CD4-positive, CD25-positive, alpha-beta regulatory T cell (primary cell): ENCODE data around the gene ABCC4. TPM values are rescaled to one million over a fixed set of nuclear protein-coding genes. Genes with fewer than 3 reads are reported as not detected.

Experiments used
- ATAC-seq, 2 donors: fragments of 150-1000 bp; cut with Tn5 transposase; one replicate each; pipeline ENCODE4 v1.10.0; 2021; ENCODE audit warnings: low read depth in 2 of 2, moderate number of reproducible peaks in 2 of 2, moderate library complexity in 1 of 2
- DNase-seq, 3 donors: peaks; one replicate each; pipeline versions ENCODE4 v3.0.0 to v3.0.0-alpha.2; 2012 to 2022; ENCODE audit warnings: mixed read lengths in 1 of 3
- H3K27ac ChIP-seq: one replicate; pipeline ENCODE4 v1.7.0; 2013; ENCODE audit warnings: mild to moderate bottlenecking, low read length; ENCODE audit not compliant: insufficient read depth, poor library complexity, severe bottlenecking
- H3K27me3 ChIP-seq: one replicate; pipeline ENCODE4 v1.7.0; 2013; ENCODE audit warnings: low read length; ENCODE audit not compliant: control insufficient read depth, insufficient read depth
- H3K36me3 ChIP-seq: one replicate; pipeline ENCODE4 v1.7.0; 2013; ENCODE audit warnings: mild to moderate bottlenecking, low read length, moderate library complexity; ENCODE audit not compliant: control insufficient read depth, insufficient read depth
- H3K4me1 ChIP-seq: 2 replicates; pipeline ENCODE4 v1.7.0; 2013; ENCODE audit warnings: mild to moderate bottlenecking, low read length; ENCODE audit not compliant: insufficient read depth, control insufficient read depth, poor library complexity, severe bottlenecking
- H3K4me3 ChIP-seq: one replicate; pipeline ENCODE4 v1.7.0; 2013; ENCODE audit warnings: low read depth, mild to moderate bottlenecking, low read length, moderate library complexity
- H3K9me3 ChIP-seq, 2 experiments: 1 replicate in 1 of 2; 2 replicates in 1 of 2; pipeline ENCODE4 v1.7.0; 2013; ENCODE audit warnings: low read length in 2 of 2, mild to moderate bottlenecking in 1 of 2, moderate library complexity in 1 of 2; ENCODE audit not compliant: control insufficient read depth in 2 of 2
- H3K27ac Mint-ChIP-seq, 3 donors: one replicate each; pipeline ENCODE4 v1.8.0; 2020 to 2022; ENCODE audit warnings: mild to moderate bottlenecking in 3 of 3, mixed read lengths in 3 of 3, moderate library complexity in 2 of 3
- H3K27me3 Mint-ChIP-seq: one replicate; pipeline ENCODE4 v1.8.0; 2022; ENCODE audit warnings: mild to moderate bottlenecking, mixed read lengths
- H3K36me3 Mint-ChIP-seq: one replicate; pipeline ENCODE4 v1.8.0; 2020; ENCODE audit warnings: mixed read lengths
- H3K4me1 Mint-ChIP-seq, 4 donors: one replicate each; pipeline ENCODE4 v1.8.0; 2020 to 2022; ENCODE audit warnings: mixed read lengths in 4 of 4, mild to moderate bottlenecking in 1 of 4
- H3K4me3 Mint-ChIP-seq, 4 donors: one replicate each; pipeline ENCODE4 v1.8.0; 2020 to 2022; ENCODE audit warnings: mild to moderate bottlenecking in 4 of 4, mixed read lengths in 4 of 4, moderate library complexity in 3 of 4
- H3K9me3 Mint-ChIP-seq, 7 donors: one replicate each; pipeline ENCODE4 v1.8.0; 2020 to 2022; ENCODE audit warnings: mixed read lengths in 7 of 7, mild to moderate bottlenecking in 3 of 7, moderate library complexity in 2 of 7
- polyA plus RNA-seq, 4 donors: library from polyadenylated mRNA; unstranded; fragments of 300-500 nt; fragmentation: Illumina TruSeq; gene quantifications; one replicate each; pipeline ENCODE4 v1.2.3, GENCODE V29; 2021
- total RNA-seq: library from RNA; stranded (reverse); gene quantifications from one replicate; pipeline ENCODE4 v1.2.3, GENCODE V29; 2022

ABCC4 gene
- total and polyA plus RNA-seq, 5 donors from 2014 or later = 3.9 to 13.2 (median 6.8) TPM

DNA sequence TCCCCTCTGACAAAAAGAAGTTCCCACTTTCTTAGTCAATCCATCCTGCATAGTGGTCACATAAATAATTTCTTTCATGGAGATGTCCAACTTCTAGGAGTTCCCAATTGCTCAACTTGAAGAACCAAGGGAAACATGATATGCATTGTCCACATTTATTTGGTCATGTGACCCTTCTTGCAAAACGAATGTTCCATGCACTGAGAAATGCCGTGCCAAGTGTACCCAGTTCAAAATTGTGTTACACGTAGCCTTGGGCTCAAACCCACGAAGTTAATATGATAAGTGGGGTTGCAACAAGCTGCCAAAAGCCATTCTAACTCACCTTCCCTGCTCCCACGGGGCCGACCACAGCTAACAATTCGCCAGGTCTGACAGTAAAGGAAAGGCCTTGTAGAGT, 113.1 kb downstream of the ABCC4 start:
- Histone ChIP-seq H3K36me3 (no peaks in the 10 kb centered on the region), H3K27me3 (no peaks in the 10 kb centered on the region), H3K27ac (no peak overlapping the region), H3K9me3 (no peaks in the 10 kb centered on the region), H3K4me1 (peaks cover 40% of the 10 kb centered on the region), H3K4me3 (no peak overlapping the region)
- Mint-ChIP-seq H3K27ac (peak overlapping the region in 1 of 3 donors; percentile 76), H3K9me3 (no peaks in the 10 kb centered on the region), H3K27me3 (no peaks in the 10 kb centered on the region), H3K4me3 (peak overlapping the region in 1 of 4 donors; percentile 31), H3K4me1 (peaks cover 29 to 58% (median 42%) of the 10 kb centered on the region in 4 donors), H3K36me3 (peaks cover 4% of the 10 kb centered on the region)
- DNase-seq = no peak
- no peak for ATAC-seq

DNA sequence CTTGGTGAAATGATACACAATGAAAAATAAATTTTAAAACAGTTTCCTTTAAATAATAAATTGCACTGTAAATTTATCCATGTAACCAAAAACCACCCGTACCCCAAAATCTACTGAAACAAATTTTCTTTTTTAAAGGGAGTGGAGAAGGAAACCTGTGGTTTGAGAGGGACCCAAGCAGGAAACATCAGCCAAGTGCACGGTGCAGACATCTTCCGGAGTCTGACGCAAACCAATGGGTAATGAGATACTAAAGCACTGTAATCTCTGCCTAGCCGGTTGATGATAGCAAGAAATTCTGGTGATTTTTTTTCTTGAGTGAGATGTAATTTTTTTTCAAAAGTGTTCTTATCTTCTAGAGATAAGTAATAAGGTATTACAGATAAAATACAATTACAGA, 115.4 kb downstream of the ABCC4 start:
- Histone ChIP-seq H3K27me3 (no peaks in the 10 kb centered on the region), H3K4me1 (peaks cover 45% of the 10 kb centered on the region), H3K4me3 (peak overlapping the region; percentile 75), H3K36me3 (no peaks in the 10 kb centered on the region), H3K9me3 (no peaks in the 10 kb centered on the region), H3K27ac (peak overlapping the region; percentile 83)
- H3K27me3 Mint-ChIP-seq = no peaks in the 10 kb centered on the region
- ATAC-seq (peak; percentile 90 to 94), DNase-seq (peak; percentile 51 to 86 (median 76))
- H3K4me1 Mint-ChIP-seq = peaks cover 37 to 78% (median 58%) of the 10 kb centered on the region in 4 donors
- H3K36me3 Mint-ChIP-seq = peaks cover 7% of the 10 kb centered on the region
- H3K4me3 Mint-ChIP-seq = peak overlapping the region; percentile 48 to 96 (median 82)
- H3K9me3 Mint-ChIP-seq = peaks cover 0 to 3% (median 0%) of the 10 kb centered on the region in 7 donors
- peak overlapping the region; percentile 87 to 95 (median 88) for H3K27ac Mint-ChIP-seq

DNA sequence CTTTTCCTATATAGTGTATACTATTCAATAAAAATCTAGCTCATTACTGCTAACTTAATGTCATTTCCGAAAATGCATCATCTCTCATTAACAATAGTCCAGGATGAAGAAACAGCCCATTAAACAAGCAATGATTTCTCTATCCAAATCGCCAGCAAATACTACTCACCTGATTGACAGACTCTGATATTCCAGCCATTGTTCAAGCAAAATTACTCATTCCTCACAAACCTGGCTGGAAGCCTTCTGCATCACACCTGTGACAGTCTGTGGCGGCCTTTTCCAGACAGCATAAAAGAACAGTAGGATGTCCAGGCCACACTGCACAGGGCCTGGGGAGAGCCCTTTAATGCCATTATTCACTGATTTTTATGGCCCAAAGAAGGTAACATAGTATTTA, 115.9 kb downstream of the ABCC4 start:
- Histone ChIP-seq H3K9me3 (no peaks in the 10 kb centered on the region), H3K4me3 (peak overlapping the region; percentile 75), H3K4me1 (peaks cover 45% of the 10 kb centered on the region), H3K27me3 (no peaks in the 10 kb centered on the region), H3K36me3 (no peaks in the 10 kb centered on the region), H3K27ac (peak overlapping the region; percentile 83)
- DNase-seq (no peak), ATAC-seq (no peak)
- Mint-ChIP-seq H3K4me1 (peaks cover 37 to 84% (median 63%) of the 10 kb centered on the region in 4 donors), H3K27me3 (no peaks in the 10 kb centered on the region), H3K36me3 (peaks cover 12% of the 10 kb centered on the region), H3K9me3 (peaks cover 0 to 9% (median 2%) of the 10 kb centered on the region in 7 donors), H3K27ac (peak overlapping the region; percentile 87 to 95 (median 88)), H3K4me3 (peak overlapping the region; percentile 48 to 96 (median 82))

DNA sequence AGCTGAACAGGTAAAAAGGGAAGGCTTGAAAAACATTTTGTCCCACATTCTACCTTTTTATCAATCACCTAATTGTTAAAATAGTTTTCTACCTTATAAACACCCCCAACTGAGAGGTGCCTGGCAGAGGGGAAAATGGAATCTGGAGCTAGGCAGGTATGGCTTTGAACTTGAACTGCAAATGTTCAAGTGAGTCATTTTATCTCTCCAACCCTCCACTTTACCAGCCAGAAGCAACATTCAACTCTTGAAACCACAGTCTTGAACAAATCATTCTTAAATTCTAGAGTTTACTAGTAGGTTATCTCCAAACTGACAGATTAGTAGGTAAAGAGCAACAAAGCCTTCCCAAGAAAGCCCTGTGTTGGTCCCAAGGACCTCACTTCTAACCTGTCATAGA, 116.9 kb downstream of the ABCC4 start:
- Histone ChIP-seq H3K27ac (peak overlapping the region; percentile 83), H3K4me1 (peaks cover 42% of the 10 kb centered on the region), H3K9me3 (peaks cover 3 to 5% of the 10 kb centered on the region in 2 experiments), H3K27me3 (no peaks in the 10 kb centered on the region), H3K36me3 (no peaks in the 10 kb centered on the region), H3K4me3 (peak overlapping the region; percentile 75)
- peaks cover 0 to 15% (median 4%) of the 10 kb centered on the region in 7 donors for H3K9me3 Mint-ChIP-seq
- peaks cover 20% of the 10 kb centered on the region for H3K36me3 Mint-ChIP-seq
- H3K4me1 Mint-ChIP-seq = peaks cover 41 to 88% (median 63%) of the 10 kb centered on the region in 4 donors
- DNase-seq (peak in 1 of 3 donors; percentile 18), ATAC-seq (no peak)
- H3K27ac Mint-ChIP-seq = peak overlapping the region; percentile 60 to 95 (median 79)
- peak overlapping the region in 3 of 4 donors; percentile 48 to 96 (median 79) for H3K4me3 Mint-ChIP-seq
- H3K27me3 Mint-ChIP-seq = no peaks in the 10 kb centered on the region

DNA sequence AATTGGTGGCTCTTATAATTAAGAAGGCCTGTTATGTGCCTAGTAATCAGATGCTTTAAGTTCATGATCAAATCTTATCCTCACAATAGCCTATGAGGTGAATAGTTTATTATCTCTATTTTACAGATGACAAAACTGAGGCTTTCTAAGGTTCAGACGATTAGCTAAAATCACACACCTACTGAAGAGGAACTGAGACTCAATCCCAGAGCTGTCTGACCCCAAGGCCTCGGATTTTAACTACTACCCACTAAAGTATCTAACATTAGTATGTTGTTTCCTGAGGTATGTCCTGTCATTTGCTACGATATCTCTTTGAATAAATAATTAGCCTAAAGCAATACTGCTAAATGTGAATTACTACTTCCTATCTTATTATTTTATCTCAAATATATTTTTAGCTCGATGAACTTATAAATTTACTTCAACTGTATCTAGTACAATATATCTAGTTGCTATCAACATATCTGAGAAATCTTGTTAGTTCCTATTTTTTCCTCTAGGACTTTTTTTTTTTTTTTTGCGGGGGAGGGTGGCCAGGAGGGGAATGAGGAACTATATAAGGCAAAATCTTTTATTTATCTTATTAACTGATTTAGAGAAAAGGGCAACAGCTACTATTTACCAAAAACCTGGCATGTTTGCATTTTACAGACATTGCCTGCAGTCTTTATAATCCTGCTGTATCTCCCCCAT, 118.5 kb downstream of the ABCC4 start:
- no peaks in the 10 kb centered on the region for H3K27me3 Mint-ChIP-seq
- Histone ChIP-seq H3K36me3 (no peaks in the 10 kb centered on the region), H3K9me3 (peaks cover 3 to 5% of the 10 kb centered on the region in 2 experiments), H3K27me3 (no peaks in the 10 kb centered on the region), H3K4me3 (peak overlapping the region; percentile 5), H3K27ac (no peak overlapping the region), H3K4me1 (peaks cover 40% of the 10 kb centered on the region)
- ATAC-seq (no peak), DNase-seq (no peak)
- peak overlapping the region in 3 of 4 donors; percentile 32 to 96 (median 79) for H3K4me3 Mint-ChIP-seq
- peak overlapping the region in 2 of 3 donors; percentile 89 to 95 for H3K27ac Mint-ChIP-seq
- peaks cover 32% of the 10 kb centered on the region for H3K36me3 Mint-ChIP-seq
- H3K9me3 Mint-ChIP-seq = peaks cover 4 to 26% (median 7%) of the 10 kb centered on the region in 7 donors
- H3K4me1 Mint-ChIP-seq = peaks cover 49 to 86% (median 68%) of the 10 kb centered on the region in 4 donors

DNA sequence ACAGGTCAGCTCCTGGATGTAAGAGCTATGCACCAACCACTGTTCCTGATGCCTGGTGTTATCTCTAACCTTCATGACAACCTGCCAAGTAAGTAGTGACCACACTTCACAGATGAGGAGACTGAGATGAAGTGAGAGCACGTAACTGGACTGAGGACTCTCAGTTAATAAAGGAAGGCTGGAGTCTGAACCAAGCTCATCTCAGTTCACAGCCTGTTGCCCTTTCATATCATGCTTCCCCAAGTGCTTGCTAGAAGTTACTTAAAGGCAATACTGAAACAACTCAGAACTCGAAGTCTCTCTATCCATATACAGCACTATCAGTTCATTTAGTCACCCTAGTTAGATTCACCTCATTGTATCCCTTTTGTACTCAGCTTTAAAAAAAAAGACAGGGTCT, 119.7 kb downstream of the ABCC4 start:
- Histone ChIP-seq H3K36me3 (no peaks in the 10 kb centered on the region), H3K4me1 (peaks cover 45% of the 10 kb centered on the region), H3K9me3 (peaks cover 3 to 5% of the 10 kb centered on the region in 2 experiments), H3K27ac (no peak overlapping the region), H3K4me3 (peak overlapping the region; percentile 4), H3K27me3 (no peaks in the 10 kb centered on the region)
- ATAC-seq = no peak
- Mint-ChIP-seq H3K27me3 (no peaks in the 10 kb centered on the region), H3K27ac (peak overlapping the region; percentile 18 to 95 (median 22)), H3K9me3 (peaks cover 4 to 26% (median 7%) of the 10 kb centered on the region in 7 donors), H3K4me3 (peak overlapping the region; percentile 26 to 62 (median 41)), H3K36me3 (peaks cover 41% of the 10 kb centered on the region), H3K4me1 (peaks cover 53 to 87% (median 70%) of the 10 kb centered on the region in 4 donors)
- DNase-seq = no peak

DNA sequence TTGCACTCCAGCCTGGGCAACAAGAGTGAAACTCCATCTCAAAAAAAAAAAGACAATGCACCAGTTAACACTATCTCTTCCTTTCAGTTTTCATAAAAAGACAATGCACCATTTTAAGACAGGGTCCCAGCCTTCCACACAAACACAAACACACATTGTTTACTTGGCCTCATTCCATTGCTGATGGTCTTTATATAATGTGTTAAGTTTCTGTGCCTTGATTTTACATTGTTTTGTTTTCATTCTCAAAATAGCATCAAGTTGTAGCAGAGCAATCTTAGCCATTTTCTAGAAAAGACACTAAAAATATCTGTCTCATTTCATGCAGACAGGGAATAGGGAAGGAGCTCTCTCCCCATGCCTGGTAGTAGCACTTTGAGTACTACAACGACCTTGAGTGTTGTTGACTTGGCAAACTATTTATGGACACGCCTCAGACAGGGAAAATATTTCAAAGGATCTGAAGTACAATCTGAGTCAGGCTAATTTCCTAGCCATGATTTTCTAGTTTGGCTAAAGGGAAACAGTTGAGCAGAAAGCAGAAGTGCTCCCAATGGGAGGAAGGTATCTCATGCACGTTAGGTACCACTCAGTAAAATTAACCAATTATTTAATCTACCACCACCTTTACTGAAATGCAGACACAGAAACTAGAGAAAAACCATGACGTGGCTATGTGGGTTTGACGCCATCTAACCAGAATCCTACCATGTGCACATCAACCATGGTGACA, 120.6 kb downstream of the ABCC4 start:
- DNase-seq = no peak
- H3K27me3 Mint-ChIP-seq = no peaks in the 10 kb centered on the region
- H3K9me3 Mint-ChIP-seq = peaks cover 4 to 26% (median 7%) of the 10 kb centered on the region in 7 donors
- Histone ChIP-seq H3K4me1 (peaks cover 45% of the 10 kb centered on the region), H3K27ac (no peak overlapping the region), H3K36me3 (no peaks in the 10 kb centered on the region), H3K27me3 (no peaks in the 10 kb centered on the region), H3K9me3 (peaks cover 3 to 5% of the 10 kb centered on the region in 2 experiments), H3K4me3 (no peak overlapping the region)
- H3K4me1 Mint-ChIP-seq = peaks cover 49 to 87% (median 68%) of the 10 kb centered on the region in 4 donors
- ATAC-seq = no peak
- peak overlapping the region in 2 of 3 donors; percentile 59 to 95 for H3K27ac Mint-ChIP-seq
- H3K4me3 Mint-ChIP-seq = peak overlapping the region in 1 of 4 donors; percentile 73
- peaks cover 39% of the 10 kb centered on the region for H3K36me3 Mint-ChIP-seq
